ENCODE data around the gene GOLGB1. TPM values are rescaled to one million over a fixed set of nuclear protein-coding genes. Genes with fewer than 3 reads are reported as not detected.

Gene GOLGB1
- total and polyA plus RNA-seq, 2 donors (not counting 1 experiment from before 2014, with no cell fraction given): 24.7 to 68.7 TPM

DNA sequence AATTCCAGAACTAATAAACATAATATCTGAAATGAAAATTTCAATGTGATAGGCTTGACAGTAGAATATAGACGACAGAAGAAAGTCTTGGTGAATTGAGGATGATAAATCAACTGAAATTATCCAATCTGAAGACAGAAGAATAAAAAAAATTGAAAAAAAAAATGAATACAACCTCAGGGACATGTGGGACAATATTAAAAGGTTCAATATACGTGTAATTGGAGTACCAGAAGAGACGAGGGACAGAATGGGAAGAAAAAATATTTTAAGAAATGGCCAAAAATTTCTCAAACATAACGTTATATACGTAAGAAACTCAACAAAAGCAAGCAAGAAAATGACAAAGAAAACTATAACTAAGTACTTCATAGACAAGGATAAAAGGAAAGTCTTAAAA is 45.6 kb downstream of the GOLGB1 start:
- no peak overlapping the region for H2AFZ ChIP-seq (ENCODE audit: low read length)

DNA sequence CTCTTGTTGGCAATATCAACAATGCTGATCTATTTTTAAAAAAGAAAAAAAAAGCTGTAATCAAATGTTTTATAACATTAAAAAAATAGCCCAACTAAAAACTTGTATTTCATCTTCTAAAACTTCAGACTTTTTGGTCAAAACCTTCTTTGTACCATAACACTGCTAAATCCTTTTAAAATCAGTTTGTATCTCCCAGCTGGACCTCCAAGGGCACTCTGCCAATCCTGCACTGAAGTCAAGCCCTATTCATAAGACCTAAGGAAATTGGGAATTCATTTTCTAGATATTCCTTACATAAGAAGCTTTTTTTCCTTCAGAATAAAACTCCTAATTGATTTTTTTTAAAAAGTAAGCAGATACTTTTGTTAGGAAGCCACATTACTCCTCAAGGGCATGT is 50.6 kb downstream of the GOLGB1 start:
- TF ChIP-seq EZH2 (IDR thresholded peaks at IDR 0.05; ENCODE audit: low read length, missing control alignments): no peak
- TF ChIP-seq, protein P1, sequence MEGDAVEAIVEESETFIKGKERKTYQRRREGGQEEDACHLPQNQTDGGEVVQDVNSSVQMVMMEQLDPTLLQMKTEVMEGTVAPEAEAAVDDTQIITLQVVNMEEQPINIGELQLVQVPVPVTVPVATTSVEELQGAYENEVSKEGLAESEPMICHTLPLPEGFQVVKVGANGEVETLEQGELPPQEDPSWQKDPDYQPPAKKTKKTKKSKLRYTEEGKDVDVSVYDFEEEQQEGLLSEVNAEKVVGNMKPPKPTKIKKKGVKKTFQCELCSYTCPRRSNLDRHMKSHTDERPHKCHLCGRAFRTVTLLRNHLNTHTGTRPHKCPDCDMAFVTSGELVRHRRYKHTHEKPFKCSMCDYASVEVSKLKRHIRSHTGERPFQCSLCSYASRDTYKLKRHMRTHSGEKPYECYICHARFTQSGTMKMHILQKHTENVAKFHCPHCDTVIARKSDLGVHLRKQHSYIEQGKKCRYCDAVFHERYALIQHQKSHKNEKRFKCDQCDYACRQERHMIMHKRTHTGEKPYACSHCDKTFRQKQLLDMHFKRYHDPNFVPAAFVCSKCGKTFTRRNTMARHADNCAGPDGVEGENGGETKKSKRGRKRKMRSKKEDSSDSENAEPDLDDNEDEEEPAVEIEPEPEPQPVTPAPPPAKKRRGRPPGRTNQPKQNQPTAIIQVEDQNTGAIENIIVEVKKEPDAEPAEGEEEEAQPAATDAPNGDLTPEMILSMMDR (conservative IDR thresholded peaks at IDR 0.05 in 1 of 2, IDR thresholded peaks at IDR 0.05 in 1 of 2; ENCODE audit: low read depth in 1 of 2, low read length in 2 of 2): no peak
- Histone ChIP-seq H3K9ac (ENCODE audit: insufficient read depth, low read length) (no peak overlapping the region), H3K36me3 (ENCODE audit: control insufficient read depth, insufficient read depth, low read length) (peaks cover 1% of the 10 kb centered on the region), H3K9me3 (ENCODE audit: control insufficient read depth, insufficient read depth, low read depth, low read length) (no peaks in the 10 kb centered on the region), H3K4me2 (ENCODE audit: extremely low read depth, insufficient read depth, low read length) (no peak overlapping the region), H4K20me1 (ENCODE audit: control insufficient read depth, extremely low read depth, insufficient read depth, low read length) (no peaks in the 10 kb centered on the region), H3K27me3 (ENCODE audit: control insufficient read depth, insufficient read depth, low read length) (no peaks in the 10 kb centered on the region), H3K4me3 (replicated peaks in 1 of 4; ENCODE audit: control extremely low read depth in 1 of 4, insufficient read depth in 1 of 4, low read depth in 3 of 4, low read length in 4 of 4) (no peak overlapping the region), H2AFZ (ENCODE audit: low read length) (no peak overlapping the region), H3K27ac (ENCODE audit: insufficient read depth, low read length) (no peak overlapping the region), H3K4me1 (ENCODE audit: control insufficient read depth, extremely low read depth, insufficient read depth, low read length) (no peaks in the 10 kb centered on the region), H3K79me2 (ENCODE audit: control insufficient read depth, insufficient read depth, low read length) (no peaks in the 10 kb centered on the region)
- DNase-seq (ENCODE audit: low read depth in 2 of 2): no peak

More for the DNA sequence above, 45.6 kb downstream of the GOLGB1 start:
- no peak overlapping the region for H3K4me2 ChIP-seq (ENCODE audit: extremely low read depth, insufficient read depth, low read length)
- H3K36me3 ChIP-seq (ENCODE audit: control insufficient read depth, insufficient read depth, low read length): no peaks in the 10 kb centered on the region
- H3K9ac ChIP-seq (ENCODE audit: insufficient read depth, low read length): no peak overlapping the region
- DNase-seq (ENCODE audit: low read depth in 2 of 2): no peak
- H3K9me3 ChIP-seq (ENCODE audit: control insufficient read depth, insufficient read depth, low read depth, low read length): no peaks in the 10 kb centered on the region
- no peak overlapping the region for H3K27ac ChIP-seq (ENCODE audit: insufficient read depth, low read length)
- H3K4me3 ChIP-seq (replicated peaks in 1 of 4; ENCODE audit: control extremely low read depth in 1 of 4, insufficient read depth in 1 of 4, low read depth in 3 of 4, low read length in 4 of 4): no peak overlapping the region
- no peaks in the 10 kb centered on the region for H3K4me1 ChIP-seq (ENCODE audit: control insufficient read depth, extremely low read depth, insufficient read depth, low read length)
- no peaks in the 10 kb centered on the region for H4K20me1 ChIP-seq (ENCODE audit: control insufficient read depth, extremely low read depth, insufficient read depth, low read length)
- TF ChIP-seq EZH2 (IDR thresholded peaks at IDR 0.05; ENCODE audit: low read length, missing control alignments): no peak
- TF ChIP-seq, protein P1 (conservative IDR thresholded peaks at IDR 0.05 in 1 of 2, IDR thresholded peaks at IDR 0.05 in 1 of 2; ENCODE audit: low read depth in 1 of 2, low read length in 2 of 2): no peak
- no peaks in the 10 kb centered on the region for H3K27me3 ChIP-seq (ENCODE audit: control insufficient read depth, insufficient read depth, low read length)
- no peaks in the 10 kb centered on the region for H3K79me2 ChIP-seq (ENCODE audit: control insufficient read depth, insufficient read depth, low read length)

DNA sequence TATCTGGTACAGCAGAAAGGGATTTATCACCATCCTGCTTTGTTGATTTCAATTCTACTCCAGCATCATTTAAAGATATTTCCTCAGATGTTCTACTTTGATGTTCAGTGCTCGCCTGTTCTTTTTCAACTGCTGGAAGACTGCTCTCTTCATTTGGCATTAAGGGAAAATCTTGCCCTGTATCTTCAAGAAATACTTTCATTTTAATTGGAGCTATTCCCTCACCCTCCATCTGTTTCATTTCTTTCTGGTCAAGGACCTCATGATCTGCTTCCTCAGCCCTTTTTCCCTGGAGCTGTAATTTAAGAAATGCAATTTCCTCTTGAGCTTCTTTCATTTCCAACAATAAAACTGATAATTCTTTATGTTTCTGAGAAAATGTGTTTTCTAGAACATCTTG is 51.1 kb downstream of the GOLGB1 start:
- H4K20me1 ChIP-seq (ENCODE audit: control insufficient read depth, extremely low read depth, insufficient read depth, low read length): no peaks in the 10 kb centered on the region
- no peak overlapping the region for H3K9ac ChIP-seq (ENCODE audit: insufficient read depth, low read length)
- H2AFZ ChIP-seq (ENCODE audit: low read length): no peak overlapping the region
- H3K36me3 ChIP-seq (ENCODE audit: control insufficient read depth, insufficient read depth, low read length): peaks cover 1% of the 10 kb centered on the region
- no peak overlapping the region for H3K27ac ChIP-seq (ENCODE audit: insufficient read depth, low read length)
- H3K4me1 ChIP-seq (ENCODE audit: control insufficient read depth, extremely low read depth, insufficient read depth, low read length): no peaks in the 10 kb centered on the region
- H3K4me2 ChIP-seq (ENCODE audit: extremely low read depth, insufficient read depth, low read length): no peak overlapping the region
- H3K9me3 ChIP-seq (ENCODE audit: control insufficient read depth, insufficient read depth, low read depth, low read length): no peaks in the 10 kb centered on the region
- TF ChIP-seq, protein P1 (conservative IDR thresholded peaks at IDR 0.05 in 1 of 2, IDR thresholded peaks at IDR 0.05 in 1 of 2; ENCODE audit: low read depth in 1 of 2, low read length in 2 of 2): no peak
- TF ChIP-seq EZH2 (IDR thresholded peaks at IDR 0.05; ENCODE audit: low read length, missing control alignments): no peak
- H3K4me3 ChIP-seq (replicated peaks in 1 of 4; ENCODE audit: control extremely low read depth in 1 of 4, insufficient read depth in 1 of 4, low read depth in 3 of 4, low read length in 4 of 4): no peak overlapping the region
- DNase-seq (ENCODE audit: low read depth in 2 of 2): no peak
- H3K27me3 ChIP-seq (ENCODE audit: control insufficient read depth, insufficient read depth, low read length): no peaks in the 10 kb centered on the region
- H3K79me2 ChIP-seq (ENCODE audit: control insufficient read depth, insufficient read depth, low read length): no peaks in the 10 kb centered on the region
